ENCODE results near the gene TSHZ2.

The TSHZ2 gene

GRCh38 chr20:52993076-52993475 lies 20.9 kb downstream of the TSHZ2 start:
- Histone ChIP-seq H3K4me3 (ENCODE audit: low read depth, low read length, poor library complexity, severe bottlenecking) (no peak overlapping the region), H3K4me1 (ENCODE audit: insufficient read depth, low read length, severe bottlenecking) (peaks cover 15% of the 10 kb centered on the region), H3K27me3 (ENCODE audit: insufficient read depth, low read length) (no peaks in the 10 kb centered on the region), H3K9me2 (ENCODE audit: low read depth, low read length) (no peaks in the 10 kb centered on the region), H3K9ac (ENCODE audit: low read length) (no peak overlapping the region), H3K4me2 (ENCODE audit: low read length) (no peak overlapping the region), H3K9me3 (ENCODE audit: low read length) (no peaks in the 10 kb centered on the region), H3K27ac (ENCODE audit: low read depth, low read length, poor library complexity, severe bottlenecking) (no peak overlapping the region), H3K36me3 (ENCODE audit: insufficient read depth, low read length) (no peaks in the 10 kb centered on the region), H3F3A (ENCODE audit: insufficient read depth, low read length) (no peaks in the 10 kb centered on the region), H2AFZ (ENCODE audit: low read length) (no peak overlapping the region), H3K79me2 (ENCODE audit: insufficient read depth, low read length) (no peaks in the 10 kb centered on the region), H4K20me1 (ENCODE audit: insufficient read depth, low read length) (no peaks in the 10 kb centered on the region)
- TF ChIP-seq CTCF (IDR thresholded peaks at IDR 0.05; ENCODE audit: low read length) (no peak), EZH2 (IDR thresholded peaks at IDR 0.05; ENCODE audit: borderline replicate concordance, low read length) (no peak)

- Histone ChIP-seq H3K27ac (ENCODE audit: low read depth, low read length, poor library complexity, severe bottlenecking) (no peak overlapping the region), H4K20me1 (ENCODE audit: insufficient read depth, low read length) (no peaks in the 10 kb centered on the region), H3K36me3 (ENCODE audit: insufficient read depth, low read length) (no peaks in the 10 kb centered on the region), H3K9ac (ENCODE audit: low read length) (no peak overlapping the region), H3K4me2 (ENCODE audit: low read length) (no peak overlapping the region), H3K4me3 (ENCODE audit: low read depth, low read length, poor library complexity, severe bottlenecking) (no peak overlapping the region), H3K4me1 (ENCODE audit: insufficient read depth, low read length, severe bottlenecking) (peaks cover 20% of the 10 kb centered on the region), H3F3A (ENCODE audit: insufficient read depth, low read length) (no peaks in the 10 kb centered on the region), H3K9me3 (ENCODE audit: low read length) (no peaks in the 10 kb centered on the region), H3K9me2 (ENCODE audit: low read depth, low read length) (no peaks in the 10 kb centered on the region), H2AFZ (ENCODE audit: low read length) (no peak overlapping the region), H3K27me3 (ENCODE audit: insufficient read depth, low read length) (no peaks in the 10 kb centered on the region), H3K79me2 (ENCODE audit: insufficient read depth, low read length) (no peaks in the 10 kb centered on the region)
- no peak for TF ChIP-seq EZH2 (IDR thresholded peaks at IDR 0.05; ENCODE audit: borderline replicate concordance, low read length)
- TF ChIP-seq CTCF (IDR thresholded peaks at IDR 0.05; ENCODE audit: low read length), result no peak
Measured at GRCh38 chr20:52994184-52994970, 22.2 kb downstream of the TSHZ2 start.

GRCh38 chr20:52996130-52996529 lies 24.0 kb downstream of the TSHZ2 start:
- no peak for TF ChIP-seq EZH2 (IDR thresholded peaks at IDR 0.05; ENCODE audit: borderline replicate concordance, low read length)
- TF ChIP-seq CTCF (IDR thresholded peaks at IDR 0.05; ENCODE audit: low read length), result no peak
- H3F3A ChIP-seq (ENCODE audit: insufficient read depth, low read length), result no peaks in the 10 kb centered on the region

More at GRCh38 chr20:52996130-52996529, 24.0 kb downstream of the TSHZ2 start:
- no peaks in the 10 kb centered on the region for H3K27me3 ChIP-seq (ENCODE audit: insufficient read depth, low read length)
- peaks cover 37% of the 10 kb centered on the region for H3K4me1 ChIP-seq (ENCODE audit: insufficient read depth, low read length, severe bottlenecking)
- H2AFZ ChIP-seq (ENCODE audit: low read length), result no peak overlapping the region
- no peaks in the 10 kb centered on the region for H3K36me3 ChIP-seq (ENCODE audit: insufficient read depth, low read length)
- no peak overlapping the region for H3K4me3 ChIP-seq (ENCODE audit: low read depth, low read length, poor library complexity, severe bottlenecking)
- H3K79me2 ChIP-seq (ENCODE audit: insufficient read depth, low read length), result no peaks in the 10 kb centered on the region
- H3K9ac ChIP-seq (ENCODE audit: low read length), result no peak overlapping the region
- H3K27ac ChIP-seq (ENCODE audit: low read depth, low read length, poor library complexity, severe bottlenecking), result no peak overlapping the region
- H3K9me2 ChIP-seq (ENCODE audit: low read depth, low read length), result no peaks in the 10 kb centered on the region
- no peak overlapping the region for H3K4me2 ChIP-seq (ENCODE audit: low read length)
- no peaks in the 10 kb centered on the region for H4K20me1 ChIP-seq (ENCODE audit: insufficient read depth, low read length)
- H3K9me3 ChIP-seq (ENCODE audit: low read length), result no peaks in the 10 kb centered on the region

All from OCI-LY1 (cell line).